SK-N-MC (cell line): ENCODE data around the gene CAMTA1.

Experiments
- EZH2 ChIP-seq: fragments of 200-600 bp; sonication (generic); IDR thresholded peaks from one replicate; pipeline ENCODE4 v1.6.1; 2017; ENCODE audit warnings: antibody characterized with exemption
- FOXP2 ChIP-seq: optimal IDR thresholded peaks from 2 replicates; pipeline ENCODE3; 2011; ENCODE audit warnings: mild to moderate bottlenecking, moderate library complexity; ENCODE audit not compliant: insufficient read depth; ENCODE audit errors: extremely low read length, control extremely low read depth
- POLR2AphosphoS5 ChIP-seq: IDR thresholded peaks from 2 replicates; pipeline ENCODE4 v1.6.1; 2012; ENCODE audit warnings: mild to moderate bottlenecking, low read depth, low read length, borderline replicate concordance

GRCh38 chr1:7550261-7550865, 765.1 kb downstream of the CAMTA1 start:
- TF ChIP-seq POLR2AphosphoS5: no peak
- no peak for TF ChIP-seq EZH2
- no peak for TF ChIP-seq FOXP2
